Activated gamma-delta T cell treated with Interleukin-2 at 50 U/mL for 16 hours (primary cell): ENCODE results near the gene SLC38A4.
"Not testable (repeated sequence)": the region's sequence is repeated elsewhere in the genome, so short reads cannot be mapped to it uniquely, and the experiment has no call there.

Experiments
- DNase-seq: peaks from one replicate; pipeline ENCODE4 v3.0.0-alpha.2; 2020

The SLC38A4 gene, protein sequence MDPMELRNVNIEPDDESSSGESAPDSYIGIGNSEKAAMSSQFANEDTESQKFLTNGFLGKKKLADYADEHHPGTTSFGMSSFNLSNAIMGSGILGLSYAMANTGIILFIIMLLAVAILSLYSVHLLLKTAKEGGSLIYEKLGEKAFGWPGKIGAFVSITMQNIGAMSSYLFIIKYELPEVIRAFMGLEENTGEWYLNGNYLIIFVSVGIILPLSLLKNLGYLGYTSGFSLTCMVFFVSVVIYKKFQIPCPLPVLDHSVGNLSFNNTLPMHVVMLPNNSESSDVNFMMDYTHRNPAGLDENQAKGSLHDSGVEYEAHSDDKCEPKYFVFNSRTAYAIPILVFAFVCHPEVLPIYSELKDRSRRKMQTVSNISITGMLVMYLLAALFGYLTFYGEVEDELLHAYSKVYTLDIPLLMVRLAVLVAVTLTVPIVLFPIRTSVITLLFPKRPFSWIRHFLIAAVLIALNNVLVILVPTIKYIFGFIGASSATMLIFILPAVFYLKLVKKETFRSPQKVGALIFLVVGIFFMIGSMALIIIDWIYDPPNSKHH

GRCh38 chr12:46825591-46826414 is at the start of gene SLC38A4:
Gene SLC38A4 (minus strand): TSS chr12:46825997. CDS start chr12:46793071, 32,926 bp downstream.
- no peak for DNase-seq

DNA sequence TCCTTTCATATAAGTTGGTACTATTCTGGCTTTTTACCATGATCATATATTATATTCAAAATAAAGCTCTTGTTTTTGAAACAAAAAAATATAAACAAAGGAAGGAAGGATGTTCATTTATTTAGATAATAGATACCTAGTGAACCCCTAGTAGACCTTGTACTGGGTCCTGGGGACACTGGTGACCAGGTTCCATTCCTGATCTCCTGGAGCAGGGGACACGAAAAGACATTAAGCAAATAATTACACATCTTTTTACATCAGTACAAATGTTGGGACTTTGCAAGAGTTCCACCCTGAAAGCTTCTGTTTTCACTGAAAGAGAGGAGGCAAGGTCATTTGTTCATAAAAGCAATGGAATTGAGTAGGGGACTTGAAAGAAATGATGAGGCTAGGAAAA is 49.3 kb upstream of the SLC38A4 start:
- no peak for DNase-seq

DNA sequence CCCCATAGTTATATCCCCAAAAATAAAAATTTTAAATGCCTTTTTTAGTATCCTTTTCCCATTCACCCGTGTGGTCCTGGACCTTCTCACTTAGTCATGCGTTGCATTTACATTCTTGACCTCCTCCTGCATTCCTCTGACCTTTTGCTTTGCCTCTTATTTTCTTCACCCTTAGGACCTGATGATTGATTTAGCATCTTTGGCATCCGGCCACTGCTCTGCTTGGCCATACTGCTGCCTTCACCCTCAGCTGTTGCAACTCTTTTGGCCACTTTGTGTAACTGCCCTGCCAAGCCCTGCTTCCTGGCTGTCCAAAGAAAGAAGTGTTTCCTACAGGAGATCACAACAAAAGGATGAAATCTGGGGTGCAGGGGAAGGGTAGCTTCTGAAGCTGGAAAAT is 48.8 kb upstream of the SLC38A4 start:
- no peak for DNase-seq

- no peak for DNase-seq
These were observed 46.3 kb upstream of the SLC38A4 start for GRCh38 chr12:46872135-46872534.

DNA sequence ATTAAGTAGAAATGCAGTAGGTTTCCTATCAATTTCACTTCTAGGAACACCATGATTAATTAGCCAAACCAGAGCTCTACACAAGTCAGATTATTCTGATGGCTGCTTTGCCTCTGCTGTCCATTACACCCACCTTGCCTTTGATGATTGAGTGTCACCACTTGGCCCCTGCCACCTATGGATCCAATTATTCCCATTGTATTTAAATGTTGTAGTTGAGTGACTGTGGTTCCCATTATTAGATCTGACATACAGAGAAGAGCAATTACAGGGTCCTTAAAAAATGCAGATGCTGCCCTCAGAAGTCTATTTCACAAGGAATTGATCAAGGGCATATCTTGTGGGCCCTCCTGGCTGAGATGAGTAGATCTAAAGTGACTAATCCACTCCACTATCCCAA is 39.5 kb upstream of the SLC38A4 start:
- no peak for DNase-seq

GRCh38 chr12:46858368-46858767 is 32.6 kb upstream of the SLC38A4 start:
- DNase-seq = no peak

- DNase-seq = no peak
These were observed 31.7 kb upstream of the SLC38A4 start for GRCh38 chr12:46857486-46857885.

- DNase-seq = no peak
These were observed 30.0 kb upstream of the SLC38A4 start for GRCh38 chr12:46855760-46856159.

DNA sequence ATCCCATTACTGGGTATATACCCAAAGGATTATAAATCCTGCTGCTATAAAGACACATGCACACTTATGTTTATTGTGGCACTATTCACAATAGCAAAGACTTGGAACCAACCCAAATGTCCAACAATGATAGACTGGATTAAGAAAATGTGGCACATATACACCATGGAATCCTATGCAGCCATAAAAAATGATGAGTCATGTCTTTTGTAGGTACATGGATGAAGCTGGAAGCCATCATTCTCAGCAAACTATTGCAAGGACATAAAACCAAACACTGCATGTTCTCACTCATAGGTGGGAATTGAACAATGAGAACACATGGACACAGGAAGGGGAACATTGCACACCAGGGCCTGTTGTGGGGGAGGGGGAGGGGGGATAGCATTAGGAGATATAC is 28.4 kb upstream of the SLC38A4 start:
- DNase-seq = not testable (repeated sequence)

DNA sequence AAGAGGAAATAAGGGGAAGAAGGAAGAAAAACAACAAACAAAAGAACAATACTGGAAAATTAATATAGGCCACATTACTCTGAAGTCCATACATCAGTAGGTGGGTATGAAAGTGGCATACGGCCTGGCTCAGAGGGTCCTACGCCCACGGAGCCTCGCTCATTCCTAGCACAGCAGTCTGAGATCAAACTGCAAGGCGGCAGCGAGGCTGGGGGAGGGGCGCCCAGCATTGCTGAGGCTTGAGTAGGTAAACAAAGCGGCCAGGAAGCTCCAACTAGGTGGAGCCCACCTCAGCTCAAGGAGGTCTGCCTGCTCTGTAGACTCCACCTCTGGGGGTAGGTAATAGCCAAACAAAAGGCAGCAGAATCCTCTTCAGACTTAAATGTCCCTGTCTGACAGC is 23.0 kb upstream of the SLC38A4 start:
- not testable (repeated sequence) for DNase-seq

DNA sequence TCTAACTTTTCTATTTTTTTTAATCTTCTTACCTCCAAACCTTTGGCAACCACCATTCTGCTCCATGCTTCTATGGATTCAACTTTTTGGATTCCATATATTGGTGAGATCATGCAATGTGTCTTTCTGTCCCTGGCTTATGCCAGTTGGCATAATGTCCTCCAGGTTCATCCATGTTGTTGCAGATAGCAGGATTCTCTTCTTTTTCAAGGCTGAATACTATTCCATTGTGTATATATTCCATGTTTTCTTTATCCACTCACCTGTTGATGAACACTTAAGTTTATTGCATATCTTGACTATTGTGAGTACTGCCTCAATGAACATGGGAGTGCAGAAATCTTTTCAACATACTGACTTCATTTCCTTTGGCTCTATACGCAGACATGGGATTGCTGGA is 21.2 kb upstream of the SLC38A4 start:
- DNase-seq = no peak

DNA sequence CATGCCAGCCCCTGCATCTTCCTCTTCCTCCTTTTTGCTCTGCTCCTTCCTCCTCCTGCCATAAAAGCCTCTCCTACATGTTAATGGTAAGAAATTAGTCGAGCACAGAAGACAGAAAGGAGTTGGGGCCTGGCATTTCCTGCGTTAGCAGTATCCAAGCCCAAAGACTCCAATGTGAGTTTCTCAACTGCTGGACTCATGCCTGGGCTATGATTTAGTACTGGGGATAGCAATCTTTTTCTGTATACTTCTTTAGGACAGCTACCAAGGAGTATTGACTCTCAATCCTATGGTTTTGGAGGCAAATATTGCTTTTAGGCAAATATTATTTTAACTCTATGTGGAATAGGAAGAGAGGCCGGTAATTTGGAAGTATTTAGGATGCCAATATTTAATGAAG is 18.0 kb upstream of the SLC38A4 start:
- no peak for DNase-seq

DNA sequence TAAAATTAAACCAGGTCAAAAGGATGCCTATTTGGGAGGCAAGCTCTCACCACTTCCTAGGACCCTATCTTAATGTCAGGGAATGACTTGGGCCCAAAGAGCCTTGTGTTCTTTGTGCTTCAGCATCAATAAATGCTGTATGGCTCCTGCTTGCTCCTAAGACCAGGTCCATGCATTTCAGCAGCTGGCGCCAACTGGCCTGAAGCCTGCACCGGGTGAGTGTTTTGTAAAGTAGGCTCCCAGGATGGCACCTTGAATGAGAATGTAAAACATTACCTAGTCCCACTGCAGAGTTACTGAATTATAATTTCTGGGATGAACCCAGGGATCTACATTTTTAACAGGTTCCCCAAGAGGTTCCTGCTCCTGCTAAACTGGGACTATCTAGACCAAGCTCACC is 16.1 kb upstream of the SLC38A4 start:
- DNase-seq = no peak

- DNase-seq = no peak
These were observed 14.2 kb upstream of the SLC38A4 start for GRCh38 chr12:46839964-46840363.

DNA sequence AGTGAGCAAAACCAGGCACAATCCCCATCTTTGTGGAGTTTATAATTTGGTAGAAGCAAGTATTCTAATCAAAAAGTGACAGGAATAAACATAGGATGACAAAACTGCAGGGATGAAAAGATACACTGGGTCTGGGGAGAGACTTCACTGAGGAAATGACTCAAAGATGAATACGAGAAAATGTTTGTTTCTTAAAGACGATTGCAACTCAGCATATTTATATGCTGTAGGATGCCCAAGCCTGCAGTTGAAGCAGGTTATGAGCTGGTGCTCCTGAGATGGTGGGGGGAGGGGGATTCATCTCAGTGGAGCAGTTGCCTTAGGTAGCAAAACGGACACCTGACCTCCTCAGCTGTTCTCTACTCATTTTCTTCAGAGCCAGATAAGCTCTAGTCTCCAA is 13.4 kb upstream of the SLC38A4 start:
- DNase-seq = no peak

DNA sequence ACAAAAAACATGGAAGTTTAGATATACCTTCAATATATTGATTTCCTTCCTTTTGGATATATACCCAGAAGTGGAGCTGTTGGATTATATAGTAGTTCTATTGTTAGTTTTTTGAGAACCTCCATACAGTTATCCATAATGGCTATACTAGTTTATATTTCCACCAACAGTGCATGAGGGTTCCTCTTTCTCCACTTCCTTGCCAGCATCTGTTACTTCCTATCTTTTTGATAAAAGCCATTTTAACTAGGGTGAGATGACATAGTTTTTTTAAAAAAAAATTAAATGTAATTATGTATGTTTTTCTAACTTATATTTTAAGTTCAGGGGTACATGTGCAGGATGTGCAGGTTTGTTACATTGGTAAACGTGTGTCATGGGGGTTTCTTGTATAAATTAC is 10.0 kb upstream of the SLC38A4 start:
- no peak for DNase-seq

- DNase-seq = no peak
These were observed 6.4 kb upstream of the SLC38A4 start for GRCh38 chr12:46832130-46832704.

DNA sequence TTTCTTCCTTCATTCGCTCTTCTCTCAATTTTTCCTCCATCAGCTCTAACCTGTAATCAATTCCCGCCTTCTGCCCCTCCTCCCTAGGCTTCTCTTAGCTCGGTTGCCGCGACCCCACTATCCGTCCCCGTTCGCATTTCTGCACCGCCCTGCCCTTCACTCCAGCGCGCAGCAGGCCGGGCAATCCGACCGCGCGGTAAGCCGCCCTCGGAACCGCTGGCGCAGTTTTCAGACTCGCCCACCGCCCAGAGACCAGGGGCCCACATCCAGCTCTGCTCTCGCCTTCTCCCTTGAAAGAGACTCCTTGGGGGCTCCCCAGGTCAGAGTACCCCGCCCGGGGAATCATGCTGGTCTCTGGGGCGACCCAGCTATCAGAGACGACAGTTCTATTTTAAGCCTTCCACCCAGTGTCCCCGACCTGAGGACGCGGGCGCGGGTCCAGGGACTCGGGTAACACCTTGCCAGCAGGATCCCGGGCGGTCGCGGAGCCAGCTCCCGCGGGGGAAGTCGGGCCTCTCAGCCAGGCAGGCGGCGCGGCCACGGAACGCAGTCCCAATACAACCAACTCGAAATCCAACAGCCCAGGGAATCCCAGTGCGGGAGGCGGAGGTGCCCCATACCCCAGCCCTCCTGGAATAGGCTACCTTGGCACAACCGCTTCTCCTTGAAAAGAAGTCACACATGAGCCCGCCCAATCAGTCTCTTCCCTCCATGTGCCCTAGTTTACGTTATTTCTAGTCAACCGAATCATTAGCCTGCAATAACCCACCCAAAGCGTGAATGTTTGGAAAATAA is 5.7 kb upstream of the SLC38A4 start:
- no peak for DNase-seq

DNA sequence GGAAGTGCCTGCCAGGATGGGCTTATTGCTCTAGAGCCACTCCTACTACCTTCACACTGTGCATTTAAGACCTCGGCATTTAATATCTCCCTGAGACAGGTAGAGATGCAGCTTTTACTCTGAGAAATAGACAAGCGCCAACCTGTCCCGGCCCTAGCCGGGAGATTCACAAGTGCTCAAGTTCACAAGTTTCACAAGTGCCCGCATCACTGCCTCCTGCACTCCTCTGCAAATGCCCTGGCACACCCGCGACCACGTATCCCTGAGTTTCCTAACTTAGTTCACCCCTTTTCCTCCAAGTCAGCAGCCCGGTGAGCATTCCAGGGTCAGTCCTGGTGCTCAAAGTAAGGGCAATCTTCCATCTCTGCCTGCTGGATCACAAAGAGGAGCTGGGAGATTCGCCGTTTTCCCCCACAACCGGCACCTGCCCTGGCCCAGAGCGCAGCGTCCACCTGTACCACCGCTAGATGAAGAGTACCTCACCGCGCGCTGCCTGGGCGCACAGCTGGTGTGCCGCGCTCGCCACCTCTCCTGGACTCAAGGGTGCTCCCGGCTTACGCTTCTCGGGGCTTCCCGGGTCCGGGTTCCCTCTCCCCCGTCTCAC is 5.0 kb upstream of the SLC38A4 start:
- no peak for DNase-seq

GRCh38 chr12:46824709-46825108 is 1.1 kb downstream of the SLC38A4 start:
- DNase-seq = no peak

DNA sequence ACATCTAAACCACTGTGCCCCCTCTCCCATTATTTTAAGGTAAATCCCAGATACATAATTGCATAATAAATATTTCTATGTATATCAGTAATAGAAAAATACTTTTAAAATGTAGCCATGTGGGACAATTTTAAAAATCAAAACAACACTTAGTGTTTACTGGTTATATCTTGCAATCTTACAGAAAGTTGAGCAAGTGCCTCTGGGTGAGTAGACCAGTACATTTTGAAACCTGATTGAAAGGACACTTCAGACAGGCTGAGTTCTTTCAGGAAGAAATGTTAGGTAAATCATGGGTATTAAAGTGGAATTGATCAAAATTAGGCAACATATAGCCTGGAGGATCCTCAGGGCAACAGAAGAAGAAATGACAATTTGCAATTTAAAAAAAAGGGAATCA is 7.2 kb downstream of the SLC38A4 start:
- no peak for DNase-seq

DNA sequence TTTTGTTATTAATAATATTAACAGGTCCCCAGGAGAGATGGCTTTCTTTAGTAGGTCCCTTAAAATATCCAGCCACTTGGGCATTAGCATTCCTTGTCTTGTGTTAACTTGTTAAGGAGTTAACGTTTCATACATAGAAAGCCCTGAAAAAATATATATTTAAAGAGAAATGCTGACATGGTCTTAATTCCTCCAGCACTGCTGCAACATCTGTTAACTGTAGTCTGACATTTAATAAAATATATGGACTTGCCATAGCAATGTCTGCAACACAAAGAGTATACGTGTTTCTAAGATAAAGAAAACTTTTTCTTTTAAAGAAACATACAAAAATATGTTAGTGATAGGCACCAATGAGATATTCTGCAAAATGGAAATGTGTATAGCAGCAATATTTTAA is 10.0 kb downstream of the SLC38A4 start:
- DNase-seq = no peak
